Measurements from ENCODE around the gene CCR6. TPM values are rescaled to one million over a fixed set of nuclear protein-coding genes. Genes with fewer than 3 reads are reported as not detected.
"Not testable (repeated sequence)": the region's sequence is repeated elsewhere in the genome, so short reads cannot be mapped to it uniquely, and the experiment has no call there.

The CCR6 gene
- total RNA-seq, 4 donors from 2014 or later: not detected

DNA sequence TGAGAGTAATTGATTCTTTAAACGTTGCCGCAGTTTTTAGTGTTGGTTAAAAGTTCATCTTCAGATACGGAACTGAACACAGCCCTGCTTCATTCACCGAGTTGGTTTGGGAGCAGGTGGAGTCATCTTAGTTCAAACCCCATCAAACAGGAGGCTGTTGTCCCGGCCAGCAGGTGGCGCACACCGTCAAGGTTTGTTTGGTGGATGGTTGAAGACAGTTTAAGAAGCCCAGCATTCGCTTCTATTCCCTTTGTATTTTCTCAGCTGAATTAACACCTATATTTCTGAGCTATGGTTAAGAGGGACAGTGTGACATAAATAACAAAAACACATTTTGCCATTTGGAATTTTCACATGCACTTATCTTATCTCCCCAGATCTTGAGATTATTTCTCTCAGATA lies 60.0 kb downstream of the CCR6 start:
- not testable (repeated sequence) for H3K27me3 ChIP-seq; H3K9me3 ChIP-seq; H3K36me3 ChIP-seq; H3K4me1 ChIP-seq; DNase-seq (ENCODE audit: low spot score in 2 of 2); H3K4me3 ChIP-seq; H3K27ac ChIP-seq
- TF ChIP-seq, protein P1, sequence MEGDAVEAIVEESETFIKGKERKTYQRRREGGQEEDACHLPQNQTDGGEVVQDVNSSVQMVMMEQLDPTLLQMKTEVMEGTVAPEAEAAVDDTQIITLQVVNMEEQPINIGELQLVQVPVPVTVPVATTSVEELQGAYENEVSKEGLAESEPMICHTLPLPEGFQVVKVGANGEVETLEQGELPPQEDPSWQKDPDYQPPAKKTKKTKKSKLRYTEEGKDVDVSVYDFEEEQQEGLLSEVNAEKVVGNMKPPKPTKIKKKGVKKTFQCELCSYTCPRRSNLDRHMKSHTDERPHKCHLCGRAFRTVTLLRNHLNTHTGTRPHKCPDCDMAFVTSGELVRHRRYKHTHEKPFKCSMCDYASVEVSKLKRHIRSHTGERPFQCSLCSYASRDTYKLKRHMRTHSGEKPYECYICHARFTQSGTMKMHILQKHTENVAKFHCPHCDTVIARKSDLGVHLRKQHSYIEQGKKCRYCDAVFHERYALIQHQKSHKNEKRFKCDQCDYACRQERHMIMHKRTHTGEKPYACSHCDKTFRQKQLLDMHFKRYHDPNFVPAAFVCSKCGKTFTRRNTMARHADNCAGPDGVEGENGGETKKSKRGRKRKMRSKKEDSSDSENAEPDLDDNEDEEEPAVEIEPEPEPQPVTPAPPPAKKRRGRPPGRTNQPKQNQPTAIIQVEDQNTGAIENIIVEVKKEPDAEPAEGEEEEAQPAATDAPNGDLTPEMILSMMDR (IDR thresholded peaks at IDR 0.05): peak in 2 of 5 experiments; percentile 13 to 25
- 3 to 6% methylated on average over 3 to 5 of the region's 8 CpGs for WGBS, 2 donors

DNA sequence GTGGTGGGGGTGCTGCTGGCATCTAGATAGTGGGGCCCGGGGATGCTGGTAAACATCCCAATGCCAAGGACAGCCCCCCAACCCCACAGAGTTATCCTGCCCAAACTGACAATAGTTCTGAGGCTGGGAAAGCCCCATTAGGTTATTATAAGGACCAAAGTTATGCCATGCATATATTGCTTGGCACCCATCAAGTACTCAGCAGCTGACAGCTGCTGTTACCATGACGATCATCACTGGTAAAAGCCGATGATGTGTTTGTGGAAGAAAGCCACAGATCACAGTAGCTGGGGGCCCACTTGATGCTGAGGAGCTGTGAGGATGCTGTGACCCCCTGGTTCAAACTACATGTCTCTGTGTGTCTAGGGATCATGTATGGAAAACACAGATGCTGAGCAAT lies 62.2 kb downstream of the CCR6 start:
- whole genome bisulfite sequencing, 2 donors: 55 to 90% methylated on average over 2 to 3 of the region's 3 CpGs
- H3K4me3 ChIP-seq; H3K27ac ChIP-seq; DNase-seq (ENCODE audit: low spot score in 2 of 2); H3K4me1 ChIP-seq; H3K36me3 ChIP-seq; H3K27me3 ChIP-seq; H3K9me3 ChIP-seq: not testable (repeated sequence)

DNA sequence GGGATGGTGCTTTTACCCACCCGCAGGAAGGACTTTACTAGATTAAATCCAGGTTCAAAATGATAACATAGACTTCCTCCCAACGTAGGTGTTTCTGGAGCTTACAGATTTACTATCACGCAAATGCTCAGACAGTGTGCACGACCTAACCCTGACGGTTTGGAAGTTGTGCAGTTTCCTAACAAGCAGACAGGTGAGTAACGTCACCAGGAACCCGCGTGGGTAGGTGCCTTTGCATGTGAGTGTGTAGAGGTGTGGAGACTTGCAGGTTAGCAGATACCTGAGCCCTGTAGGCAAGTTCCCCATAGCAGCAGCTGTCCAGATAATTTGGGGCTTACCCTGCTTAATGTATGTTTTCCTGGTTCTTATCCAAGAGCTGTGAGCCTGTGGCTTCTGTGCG lies 64.4 kb downstream of the CCR6 start:
- H3K27ac ChIP-seq, H3K4me1 ChIP-seq: not testable (repeated sequence)

More for the DNA sequence above, 64.4 kb downstream of the CCR6 start:
- H3K4me3 ChIP-seq; H3K27me3 ChIP-seq; H3K36me3 ChIP-seq; H3K9me3 ChIP-seq; DNase-seq (ENCODE audit: low spot score in 2 of 2): not testable (repeated sequence)
- WGBS, 2 donors: 83 to 85% methylated on average over 5 to 8 of the region's 9 CpGs

Other genes with a start within 250 kb of the CCR6 start
- gene RNASET2, start 166.5 kb upstream of the CCR6 start, total RNA-seq: 100 to 1,000 TPM in 2 of 4 donors, 10 to 100 TPM in 2; 57.9 to 115 (median 103) TPM
- 10 to 100 TPM; 14.0 to 23.7 (median 23.2) TPM for gene CEP43, start 123.7 kb upstream of the CCR6 start, total RNA-seq
- gene GPR31, start 34.9 kb downstream of the CCR6 start, total RNA-seq: not detected
- gene UNC93A, start 168.2 kb downstream of the CCR6 start, total RNA-seq: not detected
- gene TTLL2, start 202.0 kb downstream of the CCR6 start, total RNA-seq: not detected

All from tibial nerve (tissue), 4 donors.